Neural progenitor cell (in vitro differentiated cells): ENCODE results near the gene DSTN. TPM values are rescaled to one million over a fixed set of nuclear protein-coding genes. Genes with fewer than 3 reads are reported as not detected.

Experiments
- DNase-seq: peaks from one replicate; pipeline ENCODE4 v3.0.0-alpha.2; 2016; ENCODE audit warnings: low spot score
- H2AFZ ChIP-seq: fragments of 200-600 bp; sonication (generic); replicated peaks from 2 replicates; pipeline ENCODE4 v1.6.1; 2016; ENCODE audit warnings: antibody characterized with exemption
- H3F3A ChIP-seq: fragments of 200-600 bp; sonication (generic); 2 replicates; pipeline ENCODE4 v1.6.1; 2016; ENCODE audit warnings: antibody characterized with exemption, low read depth
- H3K27ac ChIP-seq: fragments of 200-600 bp; sonication (generic); 2 replicates; pipeline ENCODE4 v1.5.1; 2016; ENCODE audit warnings: mild to moderate bottlenecking
- H3K27me3 ChIP-seq: fragments of 200-600 bp; sonication (generic); 2 replicates; pipeline ENCODE4 v1.6.1; 2016; ENCODE audit warnings: mild to moderate bottlenecking, moderate library complexity
- H3K36me3 ChIP-seq: fragments of 200-600 bp; sonication (generic); 2 replicates; pipeline ENCODE4 v1.5.1; 2016
- H3K4me1 ChIP-seq: fragments of 200-600 bp; sonication (generic); 2 replicates; pipeline ENCODE4 v1.6.1; 2016; ENCODE audit warnings: mixed run types
- H3K4me2 ChIP-seq: fragments of 200-600 bp; sonication (generic); 2 replicates; pipeline ENCODE4 v1.6.1; 2016
- H3K4me3 ChIP-seq: fragments of 200-600 bp; sonication (generic); 2 replicates; pipeline ENCODE4 v1.5.1; 2016
- H3K79me2 ChIP-seq: fragments of 200-600 bp; sonication (generic); 2 replicates; pipeline ENCODE4 v1.6.1; 2016; ENCODE audit warnings: low read depth
- H3K9ac ChIP-seq: fragments of 200-600 bp; sonication (generic); 2 replicates; pipeline ENCODE4 v1.6.1; 2016
- H3K9me3 ChIP-seq: fragments of 200-600 bp; sonication (generic); 2 replicates; pipeline ENCODE4 v1.5.1; 2016; ENCODE audit warnings: low read depth
- H4K20me1 ChIP-seq: fragments of 200-600 bp; sonication (generic); 2 replicates; pipeline ENCODE4 v1.6.1; 2016; ENCODE audit warnings: low read depth
- H3K27ac Mint-ChIP-seq: 3 replicates; pipeline ENCODE4 v1.8.0; 2021; ENCODE audit warnings: mixed read lengths
- H3K27me3 Mint-ChIP-seq: 2 replicates; pipeline ENCODE4 v1.8.0; 2022; ENCODE audit warnings: low read depth, mild to moderate bottlenecking, inconsistent platforms, moderate library complexity, mixed read lengths; ENCODE audit not compliant: insufficient read depth
- H3K36me3 Mint-ChIP-seq: 3 replicates; pipeline ENCODE4 v1.8.0; 2021; ENCODE audit warnings: mixed read lengths
- H3K4me1 Mint-ChIP-seq: 3 replicates; pipeline ENCODE4 v1.8.0; 2021; ENCODE audit warnings: mixed read lengths
- H3K4me3 Mint-ChIP-seq: 3 replicates; pipeline ENCODE4 v1.8.0; 2021; ENCODE audit warnings: mild to moderate bottlenecking, moderate library complexity, mixed read lengths
- H3K9me3 Mint-ChIP-seq: 3 replicates; pipeline ENCODE4 v1.8.0; 2020; ENCODE audit warnings: mixed read lengths
- EZH2 ChIP-seq: fragments of 200-600 bp; sonication (generic); IDR thresholded peaks from 2 replicates; pipeline ENCODE4 v1.6.1; 2017; ENCODE audit warnings: antibody characterized with exemption, mild to moderate bottlenecking, moderate library complexity
- EZH2phosphoT487 ChIP-seq: fragments of 200-600 bp; sonication (generic); IDR thresholded peaks from 2 replicates; pipeline ENCODE4 v1.6.1; 2017; ENCODE audit warnings: antibody characterized with exemption
- total RNA-seq: library from RNA; depleted of rRNA; stranded (reverse); fragments of >200 nt; gene quantifications from 2 replicates; pipeline ENCODE4 v1.2.3, GENCODE V29; 2015; ENCODE audit warnings: low replicate concordance
- TF ChIP-seq, protein P1 (sequence below): fragments of 200-600 bp; sonication (generic); IDR thresholded peaks from 2 replicates; pipeline ENCODE4 v1.5.1; 2017; ENCODE audit warnings: antibody characterized with exemption, mild to moderate bottlenecking

The DSTN gene
- total RNA-seq, 1 donor from 2014 or later: 158 TPM

GRCh38 chr20:17584689-17585088 is 14.8 kb downstream of the DSTN start:
- Mint-ChIP-seq H3K36me3 (peaks cover 7% of the 10 kb centered on the region), H3K4me1 (peaks cover 3% of the 10 kb centered on the region), H3K4me3 (no peak overlapping the region), H3K27me3 (peaks cover 2% of the 10 kb centered on the region), H3K27ac (no peak overlapping the region), H3K9me3 (peaks cover 2% of the 10 kb centered on the region)
- Histone ChIP-seq H3K9me3 (no peaks in the 10 kb centered on the region), H3K4me3 (no peak overlapping the region), H3K79me2 (peaks cover 84% of the 10 kb centered on the region), H3K36me3 (no peaks in the 10 kb centered on the region), H3K4me2 (no peak overlapping the region), H3K27ac (no peak overlapping the region), H3K9ac (no peak overlapping the region), H3K27me3 (no peaks in the 10 kb centered on the region), H2AFZ (no peak overlapping the region), H3F3A (no peaks in the 10 kb centered on the region), H4K20me1 (peaks cover 26% of the 10 kb centered on the region), H3K4me1 (no peaks in the 10 kb centered on the region)
- no peak for TF ChIP-seq EZH2
- TF ChIP-seq, protein P1, sequence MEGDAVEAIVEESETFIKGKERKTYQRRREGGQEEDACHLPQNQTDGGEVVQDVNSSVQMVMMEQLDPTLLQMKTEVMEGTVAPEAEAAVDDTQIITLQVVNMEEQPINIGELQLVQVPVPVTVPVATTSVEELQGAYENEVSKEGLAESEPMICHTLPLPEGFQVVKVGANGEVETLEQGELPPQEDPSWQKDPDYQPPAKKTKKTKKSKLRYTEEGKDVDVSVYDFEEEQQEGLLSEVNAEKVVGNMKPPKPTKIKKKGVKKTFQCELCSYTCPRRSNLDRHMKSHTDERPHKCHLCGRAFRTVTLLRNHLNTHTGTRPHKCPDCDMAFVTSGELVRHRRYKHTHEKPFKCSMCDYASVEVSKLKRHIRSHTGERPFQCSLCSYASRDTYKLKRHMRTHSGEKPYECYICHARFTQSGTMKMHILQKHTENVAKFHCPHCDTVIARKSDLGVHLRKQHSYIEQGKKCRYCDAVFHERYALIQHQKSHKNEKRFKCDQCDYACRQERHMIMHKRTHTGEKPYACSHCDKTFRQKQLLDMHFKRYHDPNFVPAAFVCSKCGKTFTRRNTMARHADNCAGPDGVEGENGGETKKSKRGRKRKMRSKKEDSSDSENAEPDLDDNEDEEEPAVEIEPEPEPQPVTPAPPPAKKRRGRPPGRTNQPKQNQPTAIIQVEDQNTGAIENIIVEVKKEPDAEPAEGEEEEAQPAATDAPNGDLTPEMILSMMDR: no peak
- no peak for TF ChIP-seq EZH2phosphoT487
- no peak for DNase-seq

DNA sequence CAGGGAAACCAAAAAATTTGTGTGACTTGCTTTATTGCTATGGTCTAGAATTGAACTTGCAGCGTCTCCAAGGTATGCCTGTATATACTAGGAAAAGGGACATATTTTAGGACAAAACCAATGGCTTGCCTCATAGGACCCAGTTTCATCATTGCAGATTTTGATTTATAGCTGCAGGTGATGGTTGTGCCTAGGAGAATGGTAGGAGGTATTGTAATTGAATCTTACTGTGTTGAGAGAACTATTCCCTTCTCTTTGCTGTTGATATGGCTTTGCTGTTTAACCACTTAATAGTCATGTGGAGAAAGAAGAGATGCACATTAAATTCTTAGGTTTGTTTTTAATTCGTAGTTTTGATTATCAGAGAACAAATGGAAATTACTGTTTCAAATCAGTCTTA is 16.4 kb downstream of the DSTN start:
- H3K79me2 ChIP-seq: peaks cover 84% of the 10 kb centered on the region
- H2AFZ ChIP-seq: no peak overlapping the region
- H3K27ac ChIP-seq: no peak overlapping the region
- H3K4me1 Mint-ChIP-seq: peaks cover 9% of the 10 kb centered on the region
- H3F3A ChIP-seq: no peaks in the 10 kb centered on the region
- no peak overlapping the region for H3K4me2 ChIP-seq
- H3K36me3 ChIP-seq: no peaks in the 10 kb centered on the region
- H3K9me3 Mint-ChIP-seq: no peaks in the 10 kb centered on the region
- H3K4me1 ChIP-seq: no peaks in the 10 kb centered on the region
- no peak overlapping the region for H3K4me3 ChIP-seq
- no peaks in the 10 kb centered on the region for H3K27me3 ChIP-seq
- DNase-seq: no peak
- H3K27me3 Mint-ChIP-seq: peaks cover 2% of the 10 kb centered on the region
- H3K36me3 Mint-ChIP-seq: peaks cover 1% of the 10 kb centered on the region
- no peak overlapping the region for H3K4me3 Mint-ChIP-seq
- no peak overlapping the region for H3K9ac ChIP-seq
- H3K9me3 ChIP-seq: no peaks in the 10 kb centered on the region
- H3K27ac Mint-ChIP-seq: no peak overlapping the region
- TF ChIP-seq EZH2: no peak
- TF ChIP-seq EZH2phosphoT487: no peak
- TF ChIP-seq, protein P1: no peak
- peaks cover 14% of the 10 kb centered on the region for H4K20me1 ChIP-seq

- no peak for DNase-seq
- H3K36me3 ChIP-seq: no peaks in the 10 kb centered on the region
- peaks cover 12% of the 10 kb centered on the region for H4K20me1 ChIP-seq
- no peak overlapping the region for H3K4me3 Mint-ChIP-seq
- no peak overlapping the region for H3K4me3 ChIP-seq
- no peaks in the 10 kb centered on the region for H3F3A ChIP-seq
- no peak overlapping the region for H3K27ac Mint-ChIP-seq
- no peak overlapping the region for H3K4me2 ChIP-seq
- peaks cover 9% of the 10 kb centered on the region for H3K4me1 Mint-ChIP-seq
- no peaks in the 10 kb centered on the region for H3K27me3 ChIP-seq
- H3K4me1 ChIP-seq: no peaks in the 10 kb centered on the region
- H3K27ac ChIP-seq: no peak overlapping the region
- peaks cover 4% of the 10 kb centered on the region for H3K36me3 Mint-ChIP-seq
- peaks cover 2% of the 10 kb centered on the region for H3K27me3 Mint-ChIP-seq
- peaks cover 85% of the 10 kb centered on the region for H3K79me2 ChIP-seq
- no peaks in the 10 kb centered on the region for H3K9me3 ChIP-seq
- no peak overlapping the region for H3K9ac ChIP-seq
- TF ChIP-seq EZH2phosphoT487 (no peak), EZH2 (no peak)
- TF ChIP-seq, protein P1: no peak
- no peaks in the 10 kb centered on the region for H3K9me3 Mint-ChIP-seq
- no peak overlapping the region for H2AFZ ChIP-seq
Measured at GRCh38 chr20:17587148-17587547, 17.3 kb downstream of the DSTN start.
